ENCODE data around the gene TTLL1. TPM values are rescaled to one million over a fixed set of nuclear protein-coding genes. Genes with fewer than 3 reads are reported as not detected.
"Not testable (repeated sequence)": the region's sequence is repeated elsewhere in the genome, so short reads cannot be mapped to it uniquely, and the experiment has no call there.

Gene TTLL1
- total RNA-seq, 1 donor: 12.9 TPM

GRCh38 chr22:42996646-42997365 is 92.4 kb downstream of the TTLL1 start:
- DNase-seq (ENCODE audit: low read depth in 2 of 3, low spot score in 2 of 3): no peak

GRCh38 chr22:42995654-42996053 is 93.5 kb downstream of the TTLL1 start:
- DNase-seq (ENCODE audit: low read depth in 2 of 3, low spot score in 2 of 3): not testable (repeated sequence)

- DNase-seq (ENCODE audit: low read depth in 2 of 3, low spot score in 2 of 3): peak in 2 of 3 donors; percentile 33 to 68
Observed at GRCh38 chr22:42994917-42995562, 94.2 kb downstream of the TTLL1 start.

GRCh38 chr22:42994276-42994916 is 94.8 kb downstream of the TTLL1 start:
- no peak for DNase-seq (ENCODE audit: low read depth in 2 of 3, low spot score in 2 of 3)

GRCh38 chr22:42993651-42994275 is 95.4 kb downstream of the TTLL1 start:
- DNase-seq (ENCODE audit: low read depth in 2 of 3, low spot score in 2 of 3): no peak

GRCh38 chr22:42992886-42993479 is 96.2 kb downstream of the TTLL1 start:
- no peak for DNase-seq (ENCODE audit: low read depth in 2 of 3, low spot score in 2 of 3)

- DNase-seq (ENCODE audit: low read depth in 2 of 3, low spot score in 2 of 3): no peak
Observed at GRCh38 chr22:42992092-42992491, 97.1 kb downstream of the TTLL1 start.

- DNase-seq (ENCODE audit: low read depth in 2 of 3, low spot score in 2 of 3): no peak
Observed at GRCh38 chr22:42991010-42991651, 98.1 kb downstream of the TTLL1 start.

GRCh38 chr22:42990131-42990838 is 98.9 kb downstream of the TTLL1 start:
- DNase-seq (ENCODE audit: low read depth in 2 of 3, low spot score in 2 of 3): no peak

Other genes starting within 250 kb of the TTLL1 start
- 50.1 TPM for gene ARFGAP3, start 232.1 kb downstream of the TTLL1 start, total RNA-seq
- gene PACSIN2, start 74.2 kb downstream of the TTLL1 start, total RNA-seq: 59.5 TPM
- 0.81 TPM for gene BIK, start 21.4 kb upstream of the TTLL1 start, total RNA-seq
- gene MCAT, start 54.0 kb upstream of the TTLL1 start, total RNA-seq: 25.0 TPM
- gene TSPO, start 62.2 kb upstream of the TTLL1 start, total RNA-seq: 162 TPM
- gene TTLL12, start 97.7 kb upstream of the TTLL1 start, total RNA-seq: 83.5 TPM